ENCODE results near the gene USP20. TPM values are rescaled to one million over a fixed set of nuclear protein-coding genes. Genes with fewer than 3 reads are reported as not detected.

Gene USP20
- polyA plus RNA-seq, 1 donor from 2014 or later, result 24.5 TPM

GRCh38 chr9:129914051-129914450, 78.8 kb downstream of the USP20 start:
- Mint-ChIP-seq H3K27ac (peak overlapping the region in 1 of 3 donors; percentile 41), H3K4me3 (no peak overlapping the region)

DNA sequence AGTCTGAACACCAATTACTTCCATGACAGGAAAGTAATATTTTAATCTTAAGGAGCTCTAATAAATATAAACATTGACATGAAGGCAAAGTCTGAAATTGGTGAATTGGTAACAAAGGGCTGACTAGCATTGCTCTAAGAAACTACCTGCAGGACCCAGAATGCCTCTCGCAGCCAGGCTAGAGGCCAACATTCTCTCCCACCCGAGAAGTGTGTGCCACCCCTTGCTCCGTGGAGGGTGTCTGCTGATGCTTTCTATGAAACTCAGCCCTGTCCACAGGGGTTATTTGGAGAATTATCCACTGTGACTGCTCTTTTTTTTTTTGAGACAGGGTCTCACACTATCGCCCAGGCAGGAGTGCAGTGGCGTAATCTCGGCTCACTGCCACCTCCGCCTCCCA, 81.4 kb downstream of the USP20 start:
- Mint-ChIP-seq H3K36me3 (peaks cover 2% of the 10 kb centered on the region), H3K4me1 (peaks cover 13 to 18% (median 17%) of the 10 kb centered on the region in 3 donors), H3K4me3 (no peak overlapping the region), H3K27ac (no peak overlapping the region), H3K9me3 (no peaks in the 10 kb centered on the region), H3K27me3 (no peaks in the 10 kb centered on the region)

More at GRCh38 chr9:129914051-129914450, 78.8 kb downstream of the USP20 start:
- Mint-ChIP-seq H3K4me1 (peaks cover 6 to 12% (median 11%) of the 10 kb centered on the region in 3 donors), H3K27me3 (no peaks in the 10 kb centered on the region), H3K9me3 (no peaks in the 10 kb centered on the region), H3K36me3 (no peaks in the 10 kb centered on the region)

- H3K4me3 Mint-ChIP-seq, result peak overlapping the region in 1 of 4 donors; percentile 47
These were observed 83.2 kb downstream of the USP20 start for GRCh38 chr9:129918296-129918950.

DNA sequence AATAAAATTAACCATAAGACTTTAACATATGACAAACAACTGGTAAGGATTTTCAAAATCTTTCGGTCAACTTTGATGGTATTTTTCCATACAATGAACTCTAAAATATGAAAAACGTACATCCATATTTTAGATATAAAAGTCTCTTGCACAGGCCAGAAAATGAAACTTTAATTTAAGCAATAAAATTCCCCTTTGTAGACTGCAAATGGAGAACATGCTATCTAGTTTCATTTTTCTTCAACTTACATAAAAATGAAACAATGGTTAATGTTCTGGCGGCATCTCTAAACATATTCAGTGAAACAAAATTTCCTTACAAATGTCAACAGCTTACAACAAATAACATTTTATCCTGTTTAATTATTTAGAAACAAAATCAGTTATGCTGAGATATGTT, 84.0 kb downstream of the USP20 start:
- Mint-ChIP-seq H3K36me3 (peaks cover 4% of the 10 kb centered on the region), H3K4me1 (peaks cover 13 to 18% (median 16%) of the 10 kb centered on the region in 3 donors)

More at GRCh38 chr9:129918296-129918950, 83.2 kb downstream of the USP20 start:
- peaks cover 2% of the 10 kb centered on the region for H3K36me3 Mint-ChIP-seq
- H3K27ac Mint-ChIP-seq, result peak overlapping the region; percentile 26 to 87 (median 84)
- no peaks in the 10 kb centered on the region for H3K9me3 Mint-ChIP-seq
- H3K4me1 Mint-ChIP-seq, result peaks cover 13 to 18% (median 16%) of the 10 kb centered on the region in 3 donors
- H3K27me3 Mint-ChIP-seq, result no peaks in the 10 kb centered on the region

DNA sequence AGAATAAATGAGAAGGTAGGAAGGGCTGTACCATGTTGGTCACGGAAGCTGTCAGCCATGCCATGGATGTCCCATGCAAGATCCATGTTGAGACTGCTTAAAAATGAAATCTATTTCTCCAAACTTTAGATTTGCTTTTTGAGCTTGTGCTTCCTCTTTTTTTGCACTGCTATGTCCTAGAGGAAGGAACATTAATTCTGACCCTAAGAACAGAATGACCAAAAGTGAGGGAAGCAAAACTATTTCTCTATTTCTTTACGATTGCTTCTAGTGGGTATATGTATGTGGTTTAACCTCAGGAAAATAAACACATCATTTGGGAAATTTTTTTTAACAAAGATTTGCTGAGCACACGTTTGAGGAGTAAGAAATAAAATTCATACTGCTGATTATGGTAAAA, 84.6 kb downstream of the USP20 start:
- no peaks in the 10 kb centered on the region for H3K9me3 Mint-ChIP-seq
- H3K4me3 Mint-ChIP-seq, result peak overlapping the region in 2 of 4 donors; percentile 43 to 68
- peak overlapping the region; percentile 27 to 87 (median 63) for H3K27ac Mint-ChIP-seq
- H3K4me1 Mint-ChIP-seq, result peaks cover 13 to 18% (median 16%) of the 10 kb centered on the region in 3 donors
- H3K27me3 Mint-ChIP-seq, result no peaks in the 10 kb centered on the region
- H3K36me3 Mint-ChIP-seq, result peaks cover 4% of the 10 kb centered on the region

More for the DNA sequence above, 84.0 kb downstream of the USP20 start:
- H3K9me3 Mint-ChIP-seq, result no peaks in the 10 kb centered on the region
- peak overlapping the region in 1 of 4 donors; percentile 43 for H3K4me3 Mint-ChIP-seq
- peak overlapping the region; percentile 27 to 87 (median 84) for H3K27ac Mint-ChIP-seq
- no peaks in the 10 kb centered on the region for H3K27me3 Mint-ChIP-seq

GRCh38 chr9:129921905-129922304, 86.6 kb downstream of the USP20 start:
- H3K9me3 Mint-ChIP-seq, result no peaks in the 10 kb centered on the region
- H3K4me1 Mint-ChIP-seq, result peaks cover 10 to 18% (median 13%) of the 10 kb centered on the region in 3 donors
- no peak overlapping the region for H3K4me3 Mint-ChIP-seq
- no peaks in the 10 kb centered on the region for H3K27me3 Mint-ChIP-seq
- peak overlapping the region in 2 of 3 donors; percentile 19 to 48 for H3K27ac Mint-ChIP-seq
- H3K36me3 Mint-ChIP-seq, result peaks cover 7% of the 10 kb centered on the region

DNA sequence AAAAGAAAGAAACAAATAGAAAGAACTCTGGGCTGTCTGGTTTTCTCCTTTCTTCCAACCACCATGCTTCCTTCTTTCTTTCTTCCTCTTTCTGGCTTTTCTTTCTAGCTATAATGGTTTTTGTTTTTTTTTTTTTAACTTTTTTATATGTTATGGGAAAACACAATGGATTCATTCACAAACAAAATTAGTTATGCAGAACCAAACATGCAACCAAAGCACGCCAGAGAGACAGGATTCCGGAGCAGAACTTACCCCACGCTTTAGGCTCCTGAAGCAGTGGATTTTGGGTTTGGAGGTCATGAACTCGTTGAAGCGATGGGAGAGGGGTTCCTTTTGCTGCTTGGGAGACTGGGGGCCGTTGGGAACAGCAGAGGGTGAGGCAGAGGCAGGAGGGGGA, 88.3 kb downstream of the USP20 start:
- no peak overlapping the region for H3K4me3 Mint-ChIP-seq
- no peaks in the 10 kb centered on the region for H3K9me3 Mint-ChIP-seq
- H3K4me1 Mint-ChIP-seq, result peaks cover 8 to 9% (median 8%) of the 10 kb centered on the region in 3 donors
- peak overlapping the region in 1 of 3 donors; percentile 70 for H3K27ac Mint-ChIP-seq
- peaks cover 7% of the 10 kb centered on the region for H3K36me3 Mint-ChIP-seq
- H3K27me3 Mint-ChIP-seq, result no peaks in the 10 kb centered on the region

DNA sequence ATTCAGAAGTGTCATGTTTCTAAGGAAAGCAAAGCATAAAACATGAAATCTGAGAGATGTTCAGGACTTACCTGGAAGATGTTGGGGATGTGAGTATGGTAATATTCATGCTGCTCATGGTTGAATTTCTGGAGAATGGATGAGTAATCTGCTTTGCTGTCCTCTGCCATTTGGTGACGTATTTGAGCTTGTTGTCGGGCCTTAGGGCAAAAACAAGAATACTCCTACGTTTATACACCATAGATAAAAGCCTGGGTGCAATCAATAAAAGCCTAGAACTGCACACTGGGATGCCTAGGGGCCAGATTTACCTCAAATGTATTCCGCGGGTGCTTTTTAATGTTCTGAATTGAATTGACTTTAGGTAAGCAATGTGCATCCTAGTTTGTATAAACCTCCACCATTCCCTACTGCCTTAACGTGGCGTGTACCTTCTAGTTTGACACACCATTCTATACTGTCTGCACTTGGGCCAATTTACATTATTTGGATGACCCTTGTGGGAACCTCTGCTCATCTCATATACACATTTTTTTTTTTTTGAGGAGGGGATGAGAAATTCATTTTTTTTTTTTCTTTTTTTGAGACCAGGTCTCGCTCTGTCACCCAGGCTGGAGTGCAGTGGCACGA, 94.4 kb downstream of the USP20 start:
- peaks cover 5% of the 10 kb centered on the region for H3K36me3 Mint-ChIP-seq
- peak overlapping the region in 2 of 3 donors; percentile 53 to 78 for H3K27ac Mint-ChIP-seq
- H3K4me1 Mint-ChIP-seq, result peaks cover 26 to 29% (median 28%) of the 10 kb centered on the region in 3 donors

DNA sequence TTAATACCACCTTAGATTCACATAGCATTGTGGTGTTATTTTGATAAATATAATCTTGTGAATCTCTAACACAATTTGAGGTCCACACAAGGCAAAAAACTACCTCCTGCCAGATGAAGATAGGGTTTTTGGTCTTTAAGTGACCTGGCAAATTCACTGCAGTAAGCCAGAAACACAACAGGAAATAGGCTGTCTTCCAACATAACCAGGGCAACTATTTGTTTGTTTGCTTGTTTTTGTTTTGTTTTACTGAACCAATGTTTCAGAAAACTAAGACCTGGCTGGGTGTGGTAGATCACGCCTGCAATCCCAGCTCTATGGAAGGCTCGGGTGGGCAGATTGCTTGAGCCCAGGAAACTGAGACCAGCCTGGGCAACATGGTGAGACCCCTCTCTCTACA, 95.5 kb downstream of the USP20 start:
- Mint-ChIP-seq H3K36me3 (peaks cover 5% of the 10 kb centered on the region), H3K27me3 (no peaks in the 10 kb centered on the region), H3K27ac (peak overlapping the region in 2 of 3 donors; percentile 42 to 86), H3K4me3 (no peak overlapping the region), H3K9me3 (no peaks in the 10 kb centered on the region), H3K4me1 (peaks cover 30 to 31% (median 30%) of the 10 kb centered on the region in 3 donors)

More for the DNA sequence above, 94.4 kb downstream of the USP20 start:
- H3K9me3 Mint-ChIP-seq, result no peaks in the 10 kb centered on the region
- no peak overlapping the region for H3K4me3 Mint-ChIP-seq
- no peaks in the 10 kb centered on the region for H3K27me3 Mint-ChIP-seq

Other genes starting within 250 kb of the USP20 start
- gene C9orf50, start 214.4 kb upstream of the USP20 start, polyA plus RNA-seq, result not detected
- gene NTMT1, start 209.3 kb upstream of the USP20 start, polyA plus RNA-seq, result 55.4 TPM
- 27.2 TPM for gene ASB6, start 193.3 kb upstream of the USP20 start, polyA plus RNA-seq
- gene PRRX2, start 169.8 kb upstream of the USP20 start, polyA plus RNA-seq, result not detected
- gene PTGES, start 82.4 kb upstream of the USP20 start, polyA plus RNA-seq, result not detected
- 20.8 TPM for gene TOR1B, start 32.3 kb upstream of the USP20 start, polyA plus RNA-seq
- gene TOR1A, start 11.3 kb upstream of the USP20 start, polyA plus RNA-seq, result 56.8 TPM
- gene C9orf78, start 183 bp upstream of the USP20 start, polyA plus RNA-seq, result 119 TPM
- 173 TPM for gene FNBP1, start 207.7 kb downstream of the USP20 start, polyA plus RNA-seq
- 2.1 TPM for gene GPR107, start 218.4 kb downstream of the USP20 start, polyA plus RNA-seq